Caco-2 (cell line): ENCODE results near the gene GADD45GIP1. TPM values are rescaled to one million over a fixed set of nuclear protein-coding genes. Genes with fewer than 3 reads are reported as not detected.

ENCODE experiments used
- BruUV-seq: library from RNA; stranded (reverse); fragments of 400-500 nt; replicated peaks from 2 replicates; lab custom pipeline; 2021; lab: Mats Ljungman, UMichigan
- CTCF ChIA-PET: fragments of 300-600 bp; sonication (Branson Sonifier 250); formaldehyde crosslinking; loops from one replicate; lab custom pipeline; 2022; ENCODE audit warnings: antibody characterized with exemption; lab: Charles Lee
- POLR2A ChIA-PET: fragments of 300-600 bp; sonication (Branson Sonifier 250); formaldehyde crosslinking; loops from one replicate; lab custom pipeline; 2022; ENCODE audit warnings: antibody characterized with exemption; lab: Charles Lee
- DNase-seq, 2 experiments: peaks; one replicate each; pipeline versions ENCODE4 v3.0.0 to v3.0.0-alpha.2; 2020 to 2022
- H3K27me3 ChIP-seq: replicated peaks from 2 replicates; pipeline ENCODE4 v1.6.0; 2011; ENCODE audit warnings: low read length; ENCODE audit not compliant: control insufficient read depth, insufficient read depth
- H3K36me3 ChIP-seq: 2 replicates; pipeline ENCODE4 v1.5.1; 2011; ENCODE audit warnings: low read length; ENCODE audit not compliant: control insufficient read depth, insufficient read depth
- H3K4me1 ChIP-seq: fragments of 250-450 bp; sonication (Bioruptor Pico); 2 replicates; pipeline ENCODE4 v1.5.1; 2020; ENCODE audit warnings: mild to moderate bottlenecking
- H3K4me3 ChIP-seq: 2 replicates; pipeline ENCODE4 v1.5.1; 2011; ENCODE audit warnings: low read depth, mild to moderate bottlenecking, control low read depth, low read length
- H3K9me3 ChIP-seq: fragments of 250-450 bp; sonication (Bioruptor Pico); 2 replicates; pipeline ENCODE4 v1.5.1; 2020; ENCODE audit warnings: mild to moderate bottlenecking, moderate library complexity
- H3K27ac Mint-ChIP-seq: one replicate; pipeline ENCODE4 v1.8.0; 2022; ENCODE audit warnings: mixed read lengths; ENCODE audit not compliant: unreplicated experiment
- H3K27me3 Mint-ChIP-seq: one replicate; pipeline ENCODE4 v1.8.0; 2022; ENCODE audit warnings: mixed read lengths; ENCODE audit not compliant: insufficient read depth, unreplicated experiment
- H3K36me3 Mint-ChIP-seq: one replicate; pipeline ENCODE4 v1.8.0; 2022; ENCODE audit warnings: mild to moderate bottlenecking, mixed read lengths; ENCODE audit not compliant: insufficient read depth, unreplicated experiment
- H3K4me1 Mint-ChIP-seq: one replicate; pipeline ENCODE4 v1.8.0; 2022; ENCODE audit warnings: low read depth, mixed read lengths; ENCODE audit not compliant: unreplicated experiment
- H3K4me3 Mint-ChIP-seq: one replicate; pipeline ENCODE4 v1.8.0; 2022; ENCODE audit warnings: mild to moderate bottlenecking, moderate library complexity, mixed read lengths; ENCODE audit not compliant: unreplicated experiment
- H3K9me3 Mint-ChIP-seq: one replicate; pipeline ENCODE4 v1.8.0; 2022; ENCODE audit warnings: mixed read lengths; ENCODE audit not compliant: unreplicated experiment
- CTCF ChIP-seq, 2 experiments: fragments of 200-600 bp in 1 of 2; IDR thresholded peaks; 1 replicate in 1 of 2; 2 replicates in 1 of 2; pipeline versions ENCODE4 v1.5.1 to v1.8.0; 2011 to 2022; ENCODE audit warnings: antibody characterized with exemption in 1 of 2, control low read depth in 1 of 2, inconsistent platforms in 1 of 2, low read depth in 1 of 2, low read length in 1 of 2, mild to moderate bottlenecking in 1 of 2, moderate library complexity in 1 of 2; ENCODE audit not compliant: insufficient read depth in 1 of 2, severe bottlenecking in 1 of 2, unreplicated experiment in 1 of 2
- intact Hi-C: fragments of 100-400 bp; cut with micrococcal nuclease; formaldehyde crosslinking; loops from one replicate; pipeline ENCODE4 v1.10.0; 2022; ENCODE audit not compliant: unreplicated experiment
- total RNA-seq: library from RNA; stranded (reverse); gene quantifications from 2 replicates; pipeline ENCODE4 v1.2.3, GENCODE V29; 2022

The GADD45GIP1 gene
- total RNA-seq, 1 experiment from 2014 or later: 39.3 TPM

GRCh38 chr19:12991296-12991695 lies 34.3 kb upstream of the GADD45GIP1 start:
- H3K27me3 Mint-ChIP-seq: peaks cover 15% of the 10 kb centered on the region
- POLR2A ChIA-PET: no interaction called here
- intact Hi-C loops: no loop called here
- H3K27me3 ChIP-seq: peaks cover 2% of the 10 kb centered on the region; the same call in 1 of the 2 replicates
- no peak overlapping the region for H3K4me3 Mint-ChIP-seq
- no peaks in the 10 kb centered on the region for H3K9me3 ChIP-seq
- H3K27ac Mint-ChIP-seq: no peak overlapping the region
- BruUV-seq: no TSS peak
- TF ChIP-seq CTCF (IDR thresholded peaks at IDR 0.05; ENCODE audit: insufficient read depth in 1 of 2, low read depth in 1 of 2, low read length in 1 of 2, severe bottlenecking in 1 of 2, unreplicated experiment in 1 of 2): no peak
- H3K36me3 Mint-ChIP-seq: peaks cover 6% of the 10 kb centered on the region
- H3K4me1 ChIP-seq: no peaks in the 10 kb centered on the region
- no peak overlapping the region for H3K4me3 ChIP-seq
- H3K36me3 ChIP-seq: no peaks in the 10 kb centered on the region
- H3K4me1 Mint-ChIP-seq: no peaks in the 10 kb centered on the region
- CTCF ChIA-PET: no interaction called here
- no peak for DNase-seq
- no peaks in the 10 kb centered on the region for H3K9me3 Mint-ChIP-seq

GRCh38 chr19:12990853-12991252 lies 33.8 kb upstream of the GADD45GIP1 start:
- no TSS peak for BruUV-seq

GRCh38 chr19:12990431-12990830 lies 33.4 kb upstream of the GADD45GIP1 start:
- H3K27me3 Mint-ChIP-seq: peaks cover 15% of the 10 kb centered on the region
- no peaks in the 10 kb centered on the region for H3K4me1 ChIP-seq
- CTCF ChIA-PET: no interaction called here
- no peaks in the 10 kb centered on the region for H3K4me1 Mint-ChIP-seq
- H3K36me3 Mint-ChIP-seq: peaks cover 6% of the 10 kb centered on the region
- no peaks in the 10 kb centered on the region for H3K9me3 Mint-ChIP-seq
- no TSS peak for BruUV-seq
- H3K9me3 ChIP-seq: no peaks in the 10 kb centered on the region
- TF ChIP-seq CTCF (IDR thresholded peaks at IDR 0.05; ENCODE audit: insufficient read depth in 1 of 2, low read depth in 1 of 2, low read length in 1 of 2, severe bottlenecking in 1 of 2, unreplicated experiment in 1 of 2): no peak
- H3K4me3 Mint-ChIP-seq: no peak overlapping the region
- peaks cover 2% of the 10 kb centered on the region; the same call in 1 of the 2 replicates for H3K27me3 ChIP-seq
- no peak overlapping the region for H3K4me3 ChIP-seq
- no peaks in the 10 kb centered on the region for H3K36me3 ChIP-seq
- no peak overlapping the region for H3K27ac Mint-ChIP-seq
- intact Hi-C loops: no loop called here
- POLR2A ChIA-PET: no interaction called here
- no peak for DNase-seq

More at GRCh38 chr19:12990853-12991252, 33.8 kb upstream of the GADD45GIP1 start:
- ChIA-PET POLR2A (no interaction called here), CTCF (no interaction called here)
- Histone ChIP-seq H3K4me1 (no peaks in the 10 kb centered on the region), H3K9me3 (no peaks in the 10 kb centered on the region), H3K27me3 (peaks cover 2% of the 10 kb centered on the region; the same call in 1 of the 2 replicates), H3K36me3 (no peaks in the 10 kb centered on the region), H3K4me3 (no peak overlapping the region)
- Mint-ChIP-seq H3K36me3 (peaks cover 6% of the 10 kb centered on the region), H3K4me1 (no peaks in the 10 kb centered on the region), H3K4me3 (no peak overlapping the region), H3K9me3 (no peaks in the 10 kb centered on the region), H3K27me3 (peaks cover 15% of the 10 kb centered on the region), H3K27ac (no peak overlapping the region)
- DNase-seq: no peak
- intact Hi-C loops: no loop called here
- TF ChIP-seq CTCF (IDR thresholded peaks at IDR 0.05; ENCODE audit: insufficient read depth in 1 of 2, low read depth in 1 of 2, low read length in 1 of 2, severe bottlenecking in 1 of 2, unreplicated experiment in 1 of 2): no peak
